ENCODE data around the gene FSHR. TPM values are rescaled to one million over a fixed set of nuclear protein-coding genes. Genes with fewer than 3 reads are reported as not detected.

The FSHR gene, protein sequence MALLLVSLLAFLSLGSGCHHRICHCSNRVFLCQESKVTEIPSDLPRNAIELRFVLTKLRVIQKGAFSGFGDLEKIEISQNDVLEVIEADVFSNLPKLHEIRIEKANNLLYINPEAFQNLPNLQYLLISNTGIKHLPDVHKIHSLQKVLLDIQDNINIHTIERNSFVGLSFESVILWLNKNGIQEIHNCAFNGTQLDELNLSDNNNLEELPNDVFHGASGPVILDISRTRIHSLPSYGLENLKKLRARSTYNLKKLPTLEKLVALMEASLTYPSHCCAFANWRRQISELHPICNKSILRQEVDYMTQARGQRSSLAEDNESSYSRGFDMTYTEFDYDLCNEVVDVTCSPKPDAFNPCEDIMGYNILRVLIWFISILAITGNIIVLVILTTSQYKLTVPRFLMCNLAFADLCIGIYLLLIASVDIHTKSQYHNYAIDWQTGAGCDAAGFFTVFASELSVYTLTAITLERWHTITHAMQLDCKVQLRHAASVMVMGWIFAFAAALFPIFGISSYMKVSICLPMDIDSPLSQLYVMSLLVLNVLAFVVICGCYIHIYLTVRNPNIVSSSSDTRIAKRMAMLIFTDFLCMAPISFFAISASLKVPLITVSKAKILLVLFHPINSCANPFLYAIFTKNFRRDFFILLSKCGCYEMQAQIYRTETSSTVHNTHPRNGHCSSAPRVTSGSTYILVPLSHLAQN
- not detected in 2 replicates for total RNA-seq

DNA sequence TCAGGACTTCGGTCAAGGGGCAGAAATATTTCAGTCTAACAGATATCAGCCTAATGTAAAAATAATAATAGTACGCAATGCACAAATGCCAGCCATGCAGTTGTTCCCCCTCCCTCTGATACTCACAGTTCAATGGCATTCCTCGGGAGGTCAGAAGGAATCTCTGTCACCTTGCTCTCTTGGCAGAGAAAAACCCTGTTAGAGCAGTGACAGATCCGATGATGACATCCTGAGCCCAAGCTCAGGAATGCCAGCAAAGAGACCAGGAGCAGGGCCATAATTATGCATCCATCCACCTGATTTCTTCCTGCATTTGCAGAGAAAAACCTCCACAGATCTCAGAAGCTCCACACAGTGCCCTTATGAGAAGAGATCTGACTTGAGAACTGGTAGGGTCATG lies at the start of gene FSHR:
FSHR (minus strand) TSS at position 376 of the 400 bp plus-strand sequence; CDS start at position 278, 98 bp downstream.

Small RNA genes within 50 kb of the gene (small RNA-seq; reads per million reads assigned to genes)
- gene MIR548BA, result not detected

Measured in hair follicle dermal papilla cell (primary cell).